ENCODE data around the gene PLCB1.
"Not testable (repeated sequence)": the region's sequence is repeated elsewhere in the genome, so short reads cannot be mapped to it uniquely, and the experiment has no call there.

PLCB1 gene

DNA sequence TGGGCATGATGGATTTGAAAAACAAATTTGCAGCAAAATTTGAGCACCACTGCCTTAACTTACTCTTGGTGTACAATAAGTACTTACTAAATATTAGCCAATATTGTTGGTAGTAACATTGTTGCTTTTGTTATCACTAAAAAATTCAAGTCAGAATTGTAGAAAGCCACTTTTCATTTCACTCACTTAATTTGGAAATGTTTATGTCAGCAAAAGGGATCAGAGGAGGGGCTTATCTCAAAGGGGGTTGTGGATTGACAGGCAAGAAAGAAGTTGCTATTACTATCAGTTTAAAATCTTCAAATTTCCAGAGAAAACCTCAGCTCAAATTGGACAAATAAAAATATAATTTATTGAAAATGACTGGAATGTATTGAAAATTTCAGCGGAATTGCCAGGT, 241.5 kb downstream of the PLCB1 start:
- H3K36me3 ChIP-seq, result no peaks in the 10 kb centered on the region
- H3K27me3 ChIP-seq, result no peaks in the 10 kb centered on the region
- H3K9me3 ChIP-seq, result no peaks in the 10 kb centered on the region
- no peak for TF ChIP-seq CTCF (IDR thresholded peaks at IDR 0.05)
- H3K27ac ChIP-seq, result no peak overlapping the region
- H3K4me1 ChIP-seq (ENCODE audit: control insufficient read depth in 1 of 2, insufficient read depth in 1 of 2, low read depth in 1 of 2, low read length in 1 of 2), result peaks cover 0 to 9% of the 10 kb centered on the region in 2 experiments
- H3K4me3 ChIP-seq (ENCODE audit: low read depth in 1 of 2, low read length in 1 of 2), result no peak overlapping the region

- no peak overlapping the region for H3K4me3 ChIP-seq (ENCODE audit: low read depth in 1 of 2, low read length in 1 of 2)
- H3K36me3 ChIP-seq, result no peaks in the 10 kb centered on the region
- no peaks in the 10 kb centered on the region for H3K27me3 ChIP-seq
- no peaks in the 10 kb centered on the region for H3K4me1 ChIP-seq (ENCODE audit: control insufficient read depth in 1 of 2, insufficient read depth in 1 of 2, low read depth in 1 of 2, low read length in 1 of 2)
- H3K9me3 ChIP-seq, result no peaks in the 10 kb centered on the region
- TF ChIP-seq CTCF (IDR thresholded peaks at IDR 0.05), result no peak
- no peak overlapping the region for H3K27ac ChIP-seq
These were observed 243.8 kb downstream of the PLCB1 start for GRCh38 chr20:8375898-8376297.

GRCh38 chr20:8376940-8377339, 244.9 kb downstream of the PLCB1 start:
- TF ChIP-seq CTCF (IDR thresholded peaks at IDR 0.05), result no peak
- no peak overlapping the region for H3K27ac ChIP-seq
- no peaks in the 10 kb centered on the region for H3K36me3 ChIP-seq
- no peaks in the 10 kb centered on the region for H3K27me3 ChIP-seq
- no peak overlapping the region for H3K4me3 ChIP-seq (ENCODE audit: low read depth in 1 of 2, low read length in 1 of 2)
- H3K9me3 ChIP-seq, result no peaks in the 10 kb centered on the region
- H3K4me1 ChIP-seq (ENCODE audit: control insufficient read depth in 1 of 2, insufficient read depth in 1 of 2, low read depth in 1 of 2, low read length in 1 of 2), result no peaks in the 10 kb centered on the region

DNA sequence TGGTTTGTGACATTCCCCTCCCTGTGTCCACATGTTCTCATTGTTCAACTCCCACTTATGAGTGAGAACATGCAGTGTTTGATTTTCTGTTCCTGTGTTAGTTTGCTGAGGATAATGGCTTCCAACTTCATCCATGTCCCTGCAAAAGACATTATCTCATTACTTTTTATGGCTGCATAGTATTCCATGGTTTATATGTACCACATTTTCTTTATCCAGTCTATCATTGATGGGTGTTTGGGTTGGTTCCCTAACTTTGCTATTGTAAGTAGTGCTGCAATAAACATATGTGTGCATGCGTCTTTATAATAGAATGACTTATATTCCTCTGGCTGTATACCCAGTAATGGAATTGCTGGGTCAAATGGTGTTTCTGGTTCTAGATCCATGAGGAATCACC, 247.1 kb downstream of the PLCB1 start:
- not testable (repeated sequence) for H3K36me3 ChIP-seq; H3K9me3 ChIP-seq; H3K4me3 ChIP-seq (ENCODE audit: low read depth in 1 of 2, low read length in 1 of 2)

DNA sequence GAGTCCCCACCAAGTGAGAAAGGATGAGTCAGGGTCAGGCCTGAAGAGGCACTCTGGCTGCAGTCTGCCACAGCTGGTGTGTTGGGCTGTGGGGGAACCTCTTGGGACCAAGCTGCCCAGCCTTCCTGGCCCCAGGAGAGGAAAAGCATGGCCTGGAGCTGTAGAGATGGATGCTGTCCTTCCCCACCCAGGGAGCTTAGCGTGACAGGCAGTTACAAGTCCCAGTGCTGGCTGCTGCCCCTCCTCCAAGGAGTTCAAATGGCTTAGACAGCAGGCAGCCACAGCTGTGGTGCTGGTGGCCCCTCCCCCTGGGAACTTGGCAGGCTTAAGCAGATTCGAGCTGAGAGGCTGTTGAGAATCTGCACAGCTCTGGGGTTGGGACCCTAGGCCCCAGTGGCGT, 253.2 kb downstream of the PLCB1 start:
- Histone ChIP-seq H3K27me3 (no peaks in the 10 kb centered on the region), H3K27ac (no peak overlapping the region), H3K4me1 (ENCODE audit: control insufficient read depth in 1 of 2, insufficient read depth in 1 of 2, low read depth in 1 of 2, low read length in 1 of 2) (peaks cover 3 to 11% of the 10 kb centered on the region in 2 experiments), H3K9me3 (no peaks in the 10 kb centered on the region), H3K36me3 (no peaks in the 10 kb centered on the region), H3K4me3 (ENCODE audit: low read depth in 1 of 2, low read length in 1 of 2) (no peak overlapping the region)
- TF ChIP-seq CTCF (IDR thresholded peaks at IDR 0.05), result no peak

More for the DNA sequence above, 247.1 kb downstream of the PLCB1 start:
- not testable (repeated sequence) for H3K4me1 ChIP-seq (ENCODE audit: control insufficient read depth in 1 of 2, insufficient read depth in 1 of 2, low read depth in 1 of 2, low read length in 1 of 2); H3K27ac ChIP-seq; H3K27me3 ChIP-seq

GRCh38 chr20:8386991-8387390, 254.9 kb downstream of the PLCB1 start:
- Histone ChIP-seq H3K27ac (no peak overlapping the region), H3K4me1 (ENCODE audit: control insufficient read depth in 1 of 2, insufficient read depth in 1 of 2, low read depth in 1 of 2, low read length in 1 of 2) (peaks cover 3 to 13% of the 10 kb centered on the region in 2 experiments), H3K27me3 (no peaks in the 10 kb centered on the region), H3K9me3 (no peaks in the 10 kb centered on the region), H3K36me3 (no peaks in the 10 kb centered on the region), H3K4me3 (ENCODE audit: low read depth in 1 of 2, low read length in 1 of 2) (no peak overlapping the region)
- TF ChIP-seq CTCF (IDR thresholded peaks at IDR 0.05), result no peak

All from neutrophil (primary cell).